NCI-H69 (cell line): ENCODE measurements around the gene CAMTA1.

Experiments used
- DNase-seq: peaks from one replicate; lab custom pipeline; 2025; lab: John Stamatoyannopoulos, UW

Gene CAMTA1

GRCh38 chr1:6958407-6959030, 173.3 kb downstream of the CAMTA1 start:
- DNase-seq, result no peak

GRCh38 chr1:6959491-6959890, 174.2 kb downstream of the CAMTA1 start:
- DNase-seq, result no peak

- DNase-seq, result no peak
Measured at GRCh38 chr1:6960291-6960811, 175.1 kb downstream of the CAMTA1 start.

- DNase-seq, result no peak
Measured at GRCh38 chr1:6960860-6961259, 175.6 kb downstream of the CAMTA1 start.

- DNase-seq, result no peak
Measured at GRCh38 chr1:6961289-6961688, 176.0 kb downstream of the CAMTA1 start.

GRCh38 chr1:6961905-6962477, 176.7 kb downstream of the CAMTA1 start:
- peak; percentile 39 for DNase-seq

GRCh38 chr1:6962478-6962995, 177.3 kb downstream of the CAMTA1 start:
- DNase-seq, result peak; percentile 68

GRCh38 chr1:6962996-6963911, 178.0 kb downstream of the CAMTA1 start:
- peak; percentile 68 for DNase-seq

- no peak for DNase-seq
Measured at GRCh38 chr1:6963912-6964307, 178.7 kb downstream of the CAMTA1 start.

GRCh38 chr1:6965083-6965934, 180.1 kb downstream of the CAMTA1 start:
- no peak for DNase-seq

GRCh38 chr1:6965935-6966241, 180.6 kb downstream of the CAMTA1 start:
- no peak for DNase-seq

GRCh38 chr1:6966326-6966725, 181.1 kb downstream of the CAMTA1 start:
- DNase-seq, result no peak

GRCh38 chr1:6967431-6968111, 182.3 kb downstream of the CAMTA1 start:
- DNase-seq, result peak; percentile 14

GRCh38 chr1:6969106-6969505, 183.9 kb downstream of the CAMTA1 start:
- DNase-seq, result no peak

- DNase-seq, result no peak
Measured at GRCh38 chr1:6969762-6970161, 184.5 kb downstream of the CAMTA1 start.

- DNase-seq, result no peak
Measured at GRCh38 chr1:6970221-6970620, 185.0 kb downstream of the CAMTA1 start.

GRCh38 chr1:6971048-6971447, 185.8 kb downstream of the CAMTA1 start:
- DNase-seq, result no peak

- DNase-seq, result no peak
Measured at GRCh38 chr1:6971699-6972098, 186.4 kb downstream of the CAMTA1 start.

GRCh38 chr1:6972399-6972798, 187.1 kb downstream of the CAMTA1 start:
- no peak for DNase-seq

GRCh38 chr1:6975331-6976043, 190.2 kb downstream of the CAMTA1 start:
- DNase-seq, result no peak

GRCh38 chr1:6976044-6976375, 190.8 kb downstream of the CAMTA1 start:
- DNase-seq, result no peak
